HG02840 (cell line): ENCODE measurements around the gene DDX11.
A peak's percentile ranks its signal among the peaks of the same experiment; 100 is the strongest.
"Not testable (repeated sequence)": the region's sequence is repeated elsewhere in the genome, so short reads cannot be mapped to it uniquely, and the experiment has no call there.

Source experiments
- ATAC-seq: cut with Tn5 transposase; IDR thresholded peaks from one replicate; pipeline ENCODE4 v1.9.1; 2021; ENCODE audit warnings: mild to moderate bottlenecking, moderate library complexity, moderate number of reproducible peaks; ENCODE audit not compliant: unreplicated experiment, low FRiP score

Gene DDX11

DNA sequence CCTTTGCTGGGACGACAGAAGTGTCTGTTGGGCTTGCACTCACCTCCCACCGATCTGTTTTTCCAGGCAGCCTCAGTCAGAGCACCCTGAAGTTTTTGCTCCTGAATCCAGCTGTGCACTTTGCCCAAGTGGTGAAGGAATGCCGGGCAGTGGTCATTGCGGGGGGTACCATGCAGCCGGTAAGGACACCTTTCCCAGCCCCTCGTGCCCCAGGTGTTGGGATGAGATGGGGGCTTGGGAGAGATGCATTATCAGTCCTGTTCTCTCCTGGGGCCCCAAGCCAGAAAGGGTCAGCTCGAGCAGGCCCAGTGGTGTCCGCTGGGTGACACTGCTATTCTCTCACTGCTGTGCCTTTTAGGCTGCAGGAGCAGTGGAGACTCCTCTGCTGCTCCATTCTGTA is 24.2 kb downstream of the DDX11 start:
- not testable (repeated sequence) for ATAC-seq

DNA sequence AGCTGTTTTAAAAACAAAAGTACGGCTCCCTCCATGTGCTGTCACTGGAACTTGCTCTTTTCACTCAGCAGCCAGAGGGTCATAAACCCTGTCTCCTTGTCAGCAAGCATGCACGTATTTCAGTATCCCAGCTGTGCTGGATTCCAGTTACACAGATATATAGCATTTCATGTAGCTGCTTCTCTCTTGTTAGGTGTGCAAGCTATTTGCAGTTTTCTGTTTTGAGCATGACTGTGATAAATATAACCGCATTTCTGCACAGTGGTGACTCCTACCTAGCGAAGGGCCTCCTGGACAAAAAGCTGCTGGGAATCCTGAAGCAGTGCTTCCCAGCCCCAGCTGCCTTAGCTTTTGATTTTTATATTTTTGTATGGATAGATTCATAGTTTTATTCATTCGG is 24.7 kb downstream of the DDX11 start:
- not testable (repeated sequence) for ATAC-seq

DNA sequence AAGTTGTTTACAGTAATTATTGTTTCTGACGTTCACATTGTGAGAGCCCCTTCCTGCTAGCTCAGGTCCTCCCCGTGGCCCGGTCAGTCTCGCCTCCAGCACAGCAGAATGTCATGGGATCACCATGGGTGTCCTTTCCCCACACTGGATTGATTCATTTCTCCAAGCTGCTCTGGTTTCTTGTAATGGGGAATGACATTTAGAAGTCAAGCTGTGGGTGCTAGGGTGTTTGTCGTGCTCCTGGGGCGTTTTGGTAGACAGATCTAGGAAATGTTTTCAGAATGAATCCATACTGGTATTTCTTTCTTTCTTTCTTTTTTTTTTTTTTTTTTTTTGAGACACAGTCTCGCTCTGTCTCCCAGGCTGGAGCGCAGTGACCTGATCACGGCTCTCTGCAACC is 25.1 kb downstream of the DDX11 start:
- ATAC-seq = not testable (repeated sequence)

DNA sequence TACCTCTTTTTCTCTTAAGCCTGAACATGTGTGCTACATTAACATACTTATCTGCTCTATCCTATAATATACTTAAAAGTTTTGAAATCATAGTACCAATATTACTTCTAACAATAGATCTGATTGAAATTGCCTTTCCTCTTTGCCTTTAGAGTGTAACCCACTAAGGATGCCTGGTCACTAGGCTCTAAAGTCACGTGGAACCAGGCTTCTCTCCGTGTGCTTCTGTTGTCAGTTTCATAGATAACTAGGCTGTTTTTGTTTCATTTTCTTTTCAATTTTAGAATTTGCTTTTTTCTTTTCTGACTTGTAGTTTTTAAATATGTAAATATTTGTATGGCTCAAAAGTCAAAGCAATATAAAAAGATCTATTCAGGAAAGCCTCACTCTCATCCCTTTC is 25.8 kb downstream of the DDX11 start:
- not testable (repeated sequence) for ATAC-seq

DNA sequence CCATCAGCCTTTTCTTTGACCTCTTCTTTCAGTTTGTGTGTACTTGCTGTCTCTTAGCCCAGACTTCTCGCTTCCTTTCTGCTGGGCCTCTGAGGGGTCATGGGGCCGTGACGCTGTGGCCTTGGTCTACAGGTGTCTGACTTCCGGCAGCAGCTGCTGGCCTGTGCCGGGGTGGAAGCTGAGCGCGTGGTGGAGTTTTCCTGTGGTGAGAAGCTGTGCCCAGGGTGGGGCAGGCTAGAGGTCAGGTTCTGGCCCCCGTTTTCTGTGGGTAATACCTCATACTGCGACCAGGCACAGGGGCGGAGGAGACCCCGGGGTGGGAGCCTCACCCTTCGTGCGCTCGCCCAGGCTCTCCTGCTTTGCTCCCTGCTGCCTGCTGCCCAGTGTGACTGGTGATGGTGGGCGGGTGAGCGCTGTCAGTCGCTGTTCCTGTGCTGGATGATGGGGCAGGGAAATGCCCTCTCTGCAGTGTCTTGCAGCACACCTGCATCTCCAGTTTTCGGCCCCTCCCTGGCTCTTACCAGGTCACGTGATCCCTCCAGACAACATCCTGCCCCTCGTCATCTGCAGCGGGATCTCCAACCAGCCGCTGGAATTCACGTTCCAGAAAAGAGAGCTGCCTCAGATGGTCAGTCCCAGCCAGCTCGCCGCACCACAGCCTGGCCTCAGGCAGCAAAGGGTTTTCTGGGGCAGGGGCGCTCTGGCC is 27.0 kb downstream of the DDX11 start:
- ATAC-seq = not testable (repeated sequence)

DNA sequence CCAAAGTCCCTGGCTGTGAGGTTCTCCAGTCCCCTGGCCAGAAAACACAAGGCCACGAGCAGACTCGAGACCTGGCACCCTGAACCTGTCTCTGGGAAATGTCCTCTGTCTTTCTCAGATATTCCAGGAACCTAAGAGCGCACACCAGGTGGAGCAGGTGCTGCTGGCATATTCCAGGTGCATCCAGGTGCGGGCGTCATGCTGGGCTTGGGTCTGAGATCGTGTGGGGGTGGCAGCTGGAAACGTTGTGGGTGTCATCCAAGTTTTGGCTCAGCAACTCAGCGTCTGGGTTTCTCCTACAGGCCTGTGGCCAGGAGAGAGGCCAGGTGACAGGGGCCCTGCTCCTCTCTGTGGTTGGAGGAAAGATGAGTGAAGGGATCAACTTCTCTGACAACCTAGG is 28.5 kb downstream of the DDX11 start:
- ATAC-seq = not testable (repeated sequence)

DNA sequence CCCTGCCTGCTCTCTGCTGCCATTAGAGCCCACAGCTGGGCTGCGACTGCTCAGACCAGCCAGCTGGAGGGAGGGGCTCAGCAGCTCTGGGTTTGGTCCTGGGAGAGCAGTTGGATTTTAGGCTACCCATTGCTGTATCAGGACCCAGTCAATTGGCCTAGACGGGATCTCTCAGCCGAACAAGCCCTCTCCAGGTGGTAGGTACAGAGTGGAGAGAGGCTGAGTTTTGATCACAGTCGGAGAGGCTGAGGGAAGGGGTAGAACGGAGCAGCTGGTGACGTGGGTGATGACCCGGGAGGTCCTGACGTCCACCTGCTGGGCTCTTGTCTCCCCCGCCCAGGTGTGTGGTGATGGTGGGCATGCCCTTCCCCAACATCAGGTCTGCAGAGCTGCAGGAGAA is 28.9 kb downstream of the DDX11 start:
- not testable (repeated sequence) for ATAC-seq

DNA sequence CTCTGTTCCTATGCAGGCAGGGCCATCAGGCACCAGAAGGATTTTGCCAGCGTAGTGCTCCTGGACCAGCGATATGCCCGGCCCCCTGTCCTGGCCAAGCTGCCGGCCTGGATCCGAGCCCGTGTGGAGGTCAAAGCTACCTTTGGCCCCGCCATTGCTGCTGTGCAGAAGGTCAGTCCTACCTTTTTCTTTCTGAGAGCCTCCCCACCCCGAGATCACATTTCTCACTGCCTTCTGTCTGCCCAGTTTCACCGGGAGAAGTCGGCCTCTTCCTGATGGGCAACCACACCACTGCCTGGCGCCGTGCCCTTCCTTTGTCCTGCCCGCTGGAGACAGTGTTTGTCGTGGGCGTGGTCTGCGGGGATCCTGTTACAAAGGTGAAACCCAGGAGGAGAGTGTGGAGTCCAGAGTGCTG is 29.9 kb downstream of the DDX11 start:
- not testable (repeated sequence) for ATAC-seq

DNA sequence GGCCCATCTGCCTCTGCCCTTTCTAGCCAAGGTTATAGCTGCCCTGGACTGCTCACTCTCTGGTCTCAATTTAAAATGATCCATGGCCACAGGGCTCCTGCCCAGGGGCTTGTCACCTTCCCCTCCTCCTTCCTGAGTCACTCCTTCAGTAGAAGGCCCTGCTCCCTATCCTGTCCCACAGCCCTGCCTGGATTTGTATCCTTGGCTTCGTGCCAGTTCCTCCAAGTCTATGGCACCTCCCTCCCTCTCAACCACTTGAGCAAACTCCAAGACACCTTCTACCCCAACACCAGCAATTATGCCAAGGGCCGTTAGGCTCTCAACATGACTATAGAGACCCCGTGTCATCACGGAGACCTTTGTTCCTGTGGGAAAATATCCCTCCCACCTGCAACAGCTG is 30.6 kb downstream of the DDX11 start:
- ATAC-seq = not testable (repeated sequence)

DNA sequence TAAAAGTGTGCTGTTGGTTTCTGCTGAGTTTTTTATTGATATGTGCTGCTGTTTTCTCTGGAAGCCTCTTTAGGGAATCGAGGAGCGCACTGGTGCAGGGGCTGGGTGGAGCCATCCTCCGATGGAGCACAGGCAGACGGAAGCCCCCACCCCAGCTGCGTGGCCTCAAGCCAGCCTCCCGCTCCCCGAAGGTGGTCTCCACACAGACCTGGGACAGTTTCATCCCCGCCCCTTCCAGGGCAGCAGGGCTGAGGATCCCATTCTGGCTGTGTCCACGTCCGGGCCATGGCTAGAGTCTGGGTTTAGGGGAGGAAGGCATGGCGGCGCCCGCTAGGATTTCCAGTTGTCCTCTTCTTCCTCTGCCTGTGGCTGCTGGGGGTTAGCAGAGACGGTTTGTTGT is 31.1 kb downstream of the DDX11 start:
- not testable (repeated sequence) for ATAC-seq

DNA sequence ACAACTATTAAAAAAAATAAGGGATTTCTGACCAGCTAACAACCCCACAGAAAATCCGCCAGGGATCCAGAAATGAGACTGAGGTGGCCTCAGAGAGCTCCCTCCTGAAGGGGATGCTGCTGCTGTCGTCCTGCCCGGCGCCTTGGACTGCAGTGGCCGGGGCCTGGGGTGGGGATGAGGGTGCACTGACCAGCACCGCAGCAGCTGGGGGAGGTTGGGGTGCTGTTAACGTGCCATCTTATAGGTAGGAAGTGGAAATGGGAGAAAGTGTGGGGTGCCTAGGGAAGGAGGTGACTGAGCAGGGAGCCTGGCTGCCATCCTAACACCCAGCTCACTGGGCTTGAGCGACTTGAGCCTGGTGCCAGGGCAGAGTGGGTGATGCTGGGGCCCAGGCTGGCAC is 32.0 kb downstream of the DDX11 start:
- no peak for ATAC-seq

DNA sequence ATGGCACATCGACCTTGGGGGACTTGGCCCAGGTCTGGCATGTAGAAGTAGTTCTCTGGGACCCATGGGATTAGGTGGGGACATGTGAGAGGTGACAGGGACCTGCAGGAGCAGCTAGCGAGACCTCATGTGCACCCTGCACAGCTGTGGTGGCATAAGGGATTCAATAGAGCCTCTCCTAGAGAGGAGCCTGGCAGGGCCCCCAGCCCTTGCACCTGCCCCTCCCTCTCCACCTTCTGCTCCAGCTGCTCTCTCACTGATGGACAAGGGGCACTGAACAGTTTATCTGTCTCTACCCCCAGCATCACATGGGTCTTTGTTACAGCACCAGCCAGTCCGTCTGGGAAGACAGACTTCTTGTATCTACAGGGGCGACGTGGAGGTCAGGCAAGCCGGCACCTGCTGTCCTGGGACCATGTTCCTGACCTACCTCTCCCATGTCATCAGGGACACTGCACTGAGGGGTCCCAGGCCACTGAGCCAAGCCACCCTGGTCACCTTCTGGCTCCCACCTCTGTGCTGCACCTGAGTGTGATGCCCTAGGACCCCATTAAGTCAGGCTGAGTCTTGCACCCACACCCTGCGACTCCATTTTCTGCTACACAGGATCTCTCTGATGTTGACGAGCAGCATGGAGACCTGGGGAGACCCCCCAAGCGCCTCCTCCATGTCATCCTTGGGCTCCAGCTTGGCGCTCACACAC is 32.6 kb downstream of the DDX11 start:
- no peak for ATAC-seq

DNA sequence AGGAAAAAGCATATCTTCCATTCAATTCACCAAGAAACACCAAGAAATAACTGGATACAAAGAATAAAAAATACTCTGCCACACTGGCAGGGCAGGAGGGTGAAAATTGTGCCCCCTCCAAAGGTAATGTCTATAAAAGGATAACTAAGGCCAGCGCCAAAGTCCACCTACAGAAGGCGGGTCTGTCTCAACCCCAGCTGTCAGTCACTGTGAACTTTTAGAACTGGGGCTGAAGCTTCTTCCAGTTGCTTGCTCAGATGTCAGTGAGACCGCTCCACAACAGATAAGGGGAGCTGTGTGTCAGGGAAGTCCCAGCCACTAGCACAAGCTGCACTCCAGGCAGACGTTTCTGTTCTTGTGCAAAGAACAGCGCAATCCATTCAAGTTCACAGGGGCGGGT is 36.1 kb downstream of the DDX11 start:
- ATAC-seq = not testable (repeated sequence)

DNA sequence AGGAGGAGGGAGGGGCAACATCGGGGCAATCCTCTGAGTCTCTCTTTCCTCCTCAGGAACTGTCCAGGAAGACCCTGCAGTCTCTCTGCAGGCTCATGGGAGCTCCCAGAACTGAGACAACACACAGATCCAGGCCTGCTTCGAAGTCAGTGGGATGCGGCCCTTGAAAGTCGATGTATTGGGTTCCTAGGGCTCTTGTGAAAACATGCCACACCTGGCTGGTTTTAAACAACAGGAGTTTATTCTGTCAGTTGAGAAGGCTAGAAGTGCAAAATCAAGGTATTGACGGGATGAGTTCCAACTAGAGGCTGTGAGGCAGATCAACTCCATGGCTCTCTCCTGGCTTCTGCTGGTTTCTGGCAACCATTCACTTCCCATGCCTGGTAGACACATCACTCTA is 36.6 kb downstream of the DDX11 start:
- ATAC-seq = not testable (repeated sequence)

DNA sequence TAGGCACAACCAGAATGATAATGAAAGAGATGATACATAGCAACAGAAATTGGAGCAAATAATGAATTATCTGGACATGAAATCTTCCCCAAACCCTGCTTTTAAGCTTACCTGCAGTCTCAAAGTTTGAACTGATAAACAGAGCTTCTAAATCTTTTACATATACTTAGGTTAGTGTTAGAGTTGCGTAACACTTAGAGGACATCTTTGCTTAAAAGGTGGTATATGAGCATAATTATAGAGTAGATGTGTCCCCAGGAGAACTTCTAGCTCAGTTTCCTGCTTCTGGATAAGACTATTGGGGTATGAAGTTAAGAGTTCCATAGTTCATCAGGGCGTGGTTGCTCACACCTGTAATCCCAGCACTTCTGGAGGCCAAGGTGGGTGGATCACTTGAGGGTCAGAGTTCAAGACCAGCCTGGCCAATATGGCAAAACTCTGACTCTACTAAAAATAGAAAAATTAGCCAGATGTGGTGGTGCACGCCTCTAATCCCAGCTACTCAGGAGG is 41.5 kb downstream of the DDX11 start:
- ATAC-seq = not testable (repeated sequence)

DNA sequence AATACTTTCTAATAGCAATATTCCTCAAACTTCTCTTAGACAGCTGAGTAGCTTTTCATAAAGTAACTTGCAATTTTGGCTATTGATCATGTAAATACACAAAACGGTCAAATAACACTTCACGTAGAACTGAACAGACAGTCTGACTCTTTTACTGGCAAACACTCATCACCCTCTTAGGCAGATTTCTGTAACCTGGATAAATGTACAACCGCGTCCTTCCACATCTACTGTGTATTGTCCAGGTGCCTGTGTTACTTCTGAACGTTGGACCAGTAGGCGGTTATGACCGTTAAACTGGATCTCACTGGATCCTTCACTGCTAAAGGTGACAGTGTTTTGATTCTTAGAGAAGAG is 43.2 kb downstream of the DDX11 start:
- not testable (repeated sequence) for ATAC-seq

DNA sequence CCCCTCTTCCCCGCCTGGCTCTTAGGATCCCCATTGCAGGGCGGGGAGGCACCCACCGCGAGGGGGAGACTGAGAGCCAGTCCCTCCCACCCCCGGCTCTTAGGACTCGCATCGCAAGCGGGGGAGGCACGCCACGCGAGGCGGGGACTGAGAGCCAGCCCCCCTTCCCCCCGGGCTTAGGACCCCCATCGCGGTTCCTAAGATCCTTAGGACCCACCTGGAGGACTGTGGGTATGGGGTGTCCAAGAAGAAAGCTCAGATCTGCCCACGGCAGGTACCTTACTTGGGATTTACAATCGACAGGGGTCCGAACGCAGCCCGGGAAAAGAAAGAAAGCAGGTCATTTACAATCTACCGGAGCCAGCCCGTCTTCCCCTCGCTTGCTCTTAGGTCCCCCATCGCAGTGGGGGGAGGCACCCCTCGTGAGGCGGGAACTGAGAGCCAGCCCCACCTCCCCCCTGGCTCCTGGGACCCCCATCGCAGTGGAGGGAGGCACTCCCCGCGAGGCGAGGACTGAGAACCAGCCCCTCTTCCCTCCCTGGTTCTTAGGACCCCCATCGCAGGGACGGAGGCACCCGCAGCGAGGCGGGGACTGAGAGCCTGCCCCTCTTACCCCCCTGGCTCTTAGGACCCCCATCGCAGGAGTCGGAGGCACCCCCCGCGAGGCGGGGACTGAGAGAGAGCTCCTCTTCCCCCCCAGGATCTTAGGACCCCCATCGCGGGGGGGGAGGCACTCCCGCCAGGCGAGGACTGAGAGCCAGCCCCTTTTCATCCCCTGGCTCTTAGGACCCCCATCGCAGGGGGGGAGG is 43.7 kb downstream of the DDX11 start:
- ATAC-seq = peak; percentile 68

DNA sequence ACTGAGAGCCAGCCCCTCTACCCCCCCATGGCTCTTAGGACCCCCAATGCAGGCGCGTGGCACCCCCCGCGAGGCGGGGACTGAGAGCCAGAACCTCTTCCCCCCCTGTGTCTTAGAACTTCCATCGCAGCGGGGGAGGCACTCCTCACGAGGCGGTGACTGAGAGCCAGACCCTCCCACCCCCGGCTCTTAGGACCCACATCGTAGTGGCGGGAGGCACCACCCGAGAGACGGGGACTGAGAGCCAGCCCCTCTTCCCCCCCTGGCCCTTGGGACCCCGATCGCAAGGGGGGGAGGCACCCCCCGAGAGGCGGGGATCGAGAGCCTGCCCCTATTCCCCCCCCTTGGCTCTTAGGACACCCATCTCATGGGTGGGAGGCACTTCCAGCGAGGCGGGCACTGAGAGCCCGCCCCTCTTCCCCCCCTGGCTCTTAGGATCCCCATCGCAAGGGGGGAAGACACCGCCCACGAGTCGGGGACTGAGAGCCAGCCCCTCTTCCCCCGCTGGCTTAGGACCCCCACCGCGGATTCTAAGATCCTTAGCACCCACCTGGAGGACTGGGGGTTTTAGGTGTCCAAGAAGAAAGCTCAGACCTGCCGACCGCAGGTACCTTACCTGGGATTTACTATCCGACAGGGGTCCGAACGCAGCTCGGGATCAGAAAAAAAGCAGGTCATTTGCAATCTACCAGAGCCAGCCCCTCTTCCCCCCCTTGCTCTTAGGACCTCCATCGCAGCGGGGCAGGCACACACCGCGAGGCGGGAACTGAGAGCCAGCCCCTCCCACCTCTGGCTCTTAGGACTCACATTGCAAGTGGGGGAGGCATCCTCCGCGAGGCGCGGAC is 44.9 kb downstream of the DDX11 start:
- no peak for ATAC-seq

DNA sequence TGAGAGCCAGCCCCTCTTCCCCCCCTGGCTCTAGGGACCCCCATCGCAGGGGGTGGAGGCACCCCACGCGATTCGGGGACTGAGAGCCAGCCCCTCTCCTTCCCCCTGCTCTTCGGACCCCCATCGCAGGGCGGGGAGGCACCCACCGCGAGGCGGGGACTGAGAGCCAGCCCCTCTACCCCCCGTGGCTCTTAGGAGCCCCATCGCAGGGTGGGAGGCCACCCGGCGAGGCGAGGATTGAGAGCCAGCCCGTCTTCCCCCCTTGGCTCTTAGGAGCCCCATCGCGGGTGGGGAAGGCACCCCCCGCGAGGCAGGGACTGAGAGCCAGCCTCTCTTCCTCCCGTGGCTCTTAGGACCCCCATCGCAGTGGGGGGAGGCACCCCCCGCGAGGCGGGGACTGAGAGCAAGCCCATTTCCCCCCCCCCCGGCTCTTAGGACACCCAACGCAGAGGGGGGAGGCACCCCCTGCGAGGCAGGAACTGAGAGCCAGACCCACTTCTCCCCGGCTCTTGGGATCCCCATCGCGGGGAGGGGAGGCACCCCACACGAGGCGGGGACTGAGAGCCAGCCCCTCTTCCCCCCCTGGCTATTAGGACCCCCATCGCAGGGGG is 45.6 kb downstream of the DDX11 start:
- ATAC-seq = no peak

DNA sequence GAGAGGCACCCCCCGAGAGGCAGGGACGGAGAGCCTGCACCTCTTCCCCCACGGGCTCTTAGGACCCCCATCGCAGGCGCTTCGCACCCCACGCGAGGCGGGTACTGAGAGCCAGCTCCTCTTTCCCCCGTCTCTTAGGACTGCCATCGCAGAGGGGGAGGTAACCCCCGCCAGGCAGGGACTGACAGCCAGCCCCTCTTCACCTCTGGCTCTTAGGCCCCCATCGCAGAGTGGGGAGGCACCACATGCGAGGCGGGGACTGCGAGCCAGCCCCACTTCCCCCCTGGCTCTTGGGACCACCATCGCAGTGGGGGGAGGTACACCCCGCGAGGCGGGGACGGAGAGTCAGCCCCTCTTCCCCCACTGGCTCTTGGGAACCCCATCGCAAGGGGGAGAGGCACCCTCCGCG is 46.1 kb downstream of the DDX11 start:
- ATAC-seq = no peak
